PC-3 (cell line): ENCODE data around the gene SRRM1. TPM values are rescaled to one million over a fixed set of nuclear protein-coding genes. Genes with fewer than 3 reads are reported as not detected.

Source experiments
- ATAC-seq: fragments of 200-7000 bp; cut with Tn5 transposase; 2 replicates; pipeline ENCODE4 v1.9.1; 2020; ENCODE audit warnings: mild to moderate bottlenecking, moderate library complexity
- BruUV-seq: library from RNA; stranded (reverse); fragments of 400-500 nt; replicated peaks from 2 replicates; lab custom pipeline; 2021; lab: Mats Ljungman, UMichigan
- CTCF ChIA-PET: fragments of 300-600 bp; sonication (Branson Sonifier 250); formaldehyde crosslinking; loops from one replicate; lab custom pipeline; 2022; ENCODE audit warnings: antibody characterized with exemption; lab: Charles Lee
- POLR2A ChIA-PET: fragments of 300-600 bp; sonication (Branson Sonifier 250); formaldehyde crosslinking; loops from one replicate; lab custom pipeline; 2022; ENCODE audit warnings: antibody characterized with exemption; ENCODE audit not compliant: unreplicated experiment; lab: Charles Lee
- DNase-seq: peaks from one replicate; pipeline ENCODE4 v3.0.0-alpha.2; 2015
- H2AFZ ChIP-seq: fragments of 300-600 bp; sonication (generic); 2 replicates; pipeline ENCODE4 v1.6.0; 2016; ENCODE audit warnings: antibody characterized with exemption, low read length
- H3F3A ChIP-seq: fragments of 300-600 bp; sonication (generic); one replicate; pipeline ENCODE4 v1.6.0; 2017; ENCODE audit warnings: antibody characterized with exemption, low read length, control low read depth, mild to moderate bottlenecking; ENCODE audit not compliant: unreplicated experiment
- H3K27ac ChIP-seq: fragments of 300-600 bp; sonication (generic); 2 replicates; pipeline ENCODE4 v1.5.1; 2016; ENCODE audit warnings: mild to moderate bottlenecking, low read length
- H3K27me3 ChIP-seq: fragments of 300-600 bp; sonication (generic); 2 replicates; pipeline ENCODE4 v1.6.1; 2016; ENCODE audit warnings: low read length, mixed read lengths
- H3K36me3 ChIP-seq: fragments of 300-600 bp; sonication (generic); 2 replicates; pipeline ENCODE4 v1.6.1; 2016; ENCODE audit warnings: low read depth, mixed run types, low read length, mixed read lengths
- H3K4me1 ChIP-seq: fragments of 300-600 bp; sonication (generic); 2 replicates; pipeline ENCODE4 v1.5.1; 2016; ENCODE audit warnings: low read length; ENCODE audit not compliant: insufficient read depth
- H3K4me2 ChIP-seq: fragments of 300-600 bp; sonication (generic); 2 replicates; pipeline ENCODE4 v1.6.0; 2016; ENCODE audit warnings: low read length
- H3K4me3 ChIP-seq: fragments of 300-600 bp; sonication (generic); 2 replicates; pipeline ENCODE4 v1.5.1; 2016; ENCODE audit warnings: mild to moderate bottlenecking, low read length, mixed read lengths
- H3K79me2 ChIP-seq: fragments of 300-600 bp; sonication (generic); 2 replicates; pipeline ENCODE4 v1.6.1; 2017; ENCODE audit warnings: low read length, mixed read lengths
- H3K9ac ChIP-seq: fragments of 300-600 bp; sonication (generic); 2 replicates; pipeline ENCODE4 v1.6.0; 2016; ENCODE audit warnings: mild to moderate bottlenecking, low read length
- H3K9me2 ChIP-seq: fragments of 300-600 bp; sonication (generic); replicated peaks from 2 replicates; pipeline ENCODE4 v1.6.1; 2016; ENCODE audit warnings: mixed run types, low read length, mixed read lengths
- H3K9me3 ChIP-seq: fragments of 300-600 bp; sonication (generic); 2 replicates; pipeline ENCODE4 v1.6.1; 2016; ENCODE audit warnings: low read length, mixed read lengths
- H4K20me1 ChIP-seq: fragments of 300-600 bp; sonication (generic); 2 replicates; pipeline ENCODE4 v1.6.1; 2016; ENCODE audit warnings: low read length, mixed read lengths
- EZH2 ChIP-seq: fragments of 300-600 bp; sonication (generic); IDR thresholded peaks from one replicate; pipeline ENCODE4 v1.6.1; 2017; ENCODE audit warnings: antibody characterized with exemption, mild to moderate bottlenecking, low read length; ENCODE audit not compliant: unreplicated experiment
- EZH2phosphoT487 ChIP-seq: fragments of 300-600 bp; sonication (generic); IDR thresholded peaks from 2 replicates; pipeline ENCODE4 v1.6.1; 2018; ENCODE audit warnings: mild to moderate bottlenecking, antibody characterized with exemption, low read length, borderline replicate concordance
- intact Hi-C: fragments of 100-400 bp; cut with micrococcal nuclease; formaldehyde crosslinking; loops from 2 replicates; pipeline ENCODE4 v1.9.0; 2023
- total RNA-seq: library from RNA; depleted of rRNA; stranded (reverse); fragments of >200 nt; gene quantifications from 2 replicates; pipeline ENCODE4 v1.2.3, GENCODE V29; 2014
- TF ChIP-seq, protein P1 (sequence below): fragments of 300-600 bp; sonication (generic); conservative IDR thresholded peaks from 2 replicates; pipeline ENCODE4 v1.5.1; 2017; ENCODE audit warnings: antibody characterized with exemption, low read depth, mild to moderate bottlenecking, low read length

The SRRM1 gene
- total RNA-seq, 1 experiment from 2014 or later, result 30.7 TPM

DNA sequence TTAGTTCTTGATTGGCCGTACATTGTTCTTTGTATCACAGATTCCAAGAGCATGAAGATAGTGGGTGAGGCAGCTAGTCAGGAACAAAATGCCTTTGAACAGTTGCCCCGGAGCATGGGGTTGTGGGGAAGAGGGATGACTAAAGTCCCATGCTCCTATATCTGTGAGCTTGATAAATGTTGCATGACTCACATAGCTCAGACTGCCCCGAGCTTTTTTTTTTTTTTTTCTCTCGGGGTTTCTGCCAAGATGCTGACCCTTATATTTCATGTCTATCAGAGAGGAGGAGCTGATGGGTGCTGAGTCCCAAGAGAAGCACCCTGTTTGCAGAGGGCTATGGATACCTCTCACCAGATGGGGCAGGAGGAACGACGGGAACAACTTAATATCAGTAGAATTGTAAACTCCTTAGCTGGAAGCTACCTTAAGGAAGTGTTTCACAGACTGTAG lies 40.6 kb downstream of the SRRM1 start:
- ChIA-PET POLR2A (interaction anchor here (0.6 to 0.8 kb wide), 8 partner anchors 12 to 397 kb away, joined by 3 to 12 read pairs (median 6); partner anchors contain the start of gene CLIC4), CTCF (interaction anchor here (0.5 to 1.8 kb wide), 17 partner anchors 15 to 911 kb away, joined by 3 to 28 read pairs (median 4); partner anchors contain the start of gene CLIC4)
- intact Hi-C loops, result no loop called here
- H3K4me3 ChIP-seq, result no peak overlapping the region; the same call in 1 of the 2 replicates
- no peak overlapping the region for H3K9ac ChIP-seq
- H3K36me3 ChIP-seq, result no peaks in the 10 kb centered on the region
- no peaks in the 10 kb centered on the region for H3K27me3 ChIP-seq
- H3K9me3 ChIP-seq, result no peaks in the 10 kb centered on the region
- H3K9me2 ChIP-seq, result no peaks in the 10 kb centered on the region
- BruUV-seq, result no TSS peak
- peak; percentile 90 for ATAC-seq
- H3K27ac ChIP-seq, result peak overlapping the region; percentile 77
- no peaks in the 10 kb centered on the region for H3K79me2 ChIP-seq
- peak; percentile 96 for DNase-seq
- H3K4me2 ChIP-seq, result peak overlapping the region; percentile 61
- H2AFZ ChIP-seq, result peak overlapping the region; percentile 28
- peaks cover 26% of the 10 kb centered on the region for H3K4me1 ChIP-seq
- no peaks in the 10 kb centered on the region for H4K20me1 ChIP-seq
- H3F3A ChIP-seq, result no peaks in the 10 kb centered on the region
- TF ChIP-seq, protein P1, sequence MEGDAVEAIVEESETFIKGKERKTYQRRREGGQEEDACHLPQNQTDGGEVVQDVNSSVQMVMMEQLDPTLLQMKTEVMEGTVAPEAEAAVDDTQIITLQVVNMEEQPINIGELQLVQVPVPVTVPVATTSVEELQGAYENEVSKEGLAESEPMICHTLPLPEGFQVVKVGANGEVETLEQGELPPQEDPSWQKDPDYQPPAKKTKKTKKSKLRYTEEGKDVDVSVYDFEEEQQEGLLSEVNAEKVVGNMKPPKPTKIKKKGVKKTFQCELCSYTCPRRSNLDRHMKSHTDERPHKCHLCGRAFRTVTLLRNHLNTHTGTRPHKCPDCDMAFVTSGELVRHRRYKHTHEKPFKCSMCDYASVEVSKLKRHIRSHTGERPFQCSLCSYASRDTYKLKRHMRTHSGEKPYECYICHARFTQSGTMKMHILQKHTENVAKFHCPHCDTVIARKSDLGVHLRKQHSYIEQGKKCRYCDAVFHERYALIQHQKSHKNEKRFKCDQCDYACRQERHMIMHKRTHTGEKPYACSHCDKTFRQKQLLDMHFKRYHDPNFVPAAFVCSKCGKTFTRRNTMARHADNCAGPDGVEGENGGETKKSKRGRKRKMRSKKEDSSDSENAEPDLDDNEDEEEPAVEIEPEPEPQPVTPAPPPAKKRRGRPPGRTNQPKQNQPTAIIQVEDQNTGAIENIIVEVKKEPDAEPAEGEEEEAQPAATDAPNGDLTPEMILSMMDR, result no peak; the same call in 1 of the 2 replicates
- TF ChIP-seq EZH2phosphoT487 (no peak), EZH2 (no peak)

DNA sequence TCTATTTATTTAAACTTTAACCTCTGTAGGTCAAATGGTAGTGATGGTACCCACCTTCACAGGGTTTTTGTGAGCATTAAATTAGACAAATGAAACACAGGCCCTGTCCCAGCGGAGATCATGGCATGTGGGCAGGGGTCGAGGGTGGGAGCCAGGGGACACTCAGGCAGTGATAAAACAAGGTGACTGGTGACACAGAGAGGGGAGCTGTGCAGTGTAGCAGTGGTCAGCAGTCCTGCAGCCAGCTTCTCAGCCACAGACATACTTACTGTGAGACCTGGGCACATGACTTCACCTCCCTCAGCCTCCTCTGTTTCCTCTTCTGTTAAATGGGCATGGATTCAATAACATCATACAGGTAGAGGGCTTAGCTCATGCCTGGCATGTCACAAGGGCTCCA lies 44.9 kb downstream of the SRRM1 start:
- H3F3A ChIP-seq, result no peaks in the 10 kb centered on the region
- CTCF ChIA-PET, result interaction anchor here (1.0 to 3.0 kb wide), 5 partner anchors 18 to 147 kb away, joined by 3 to 35 read pairs (median 9); partner anchors contain the start of gene CLIC4
- no peaks in the 10 kb centered on the region for H3K9me3 ChIP-seq
- no peak overlapping the region for H3K4me2 ChIP-seq
- no peak overlapping the region for H3K27ac ChIP-seq
- DNase-seq, result no peak
- POLR2A ChIA-PET, result interaction anchor here (0.6 kb wide), 1 partner anchor 143 kb away, joined by 6 read pairs; no protein-coding TSS in a partner anchor
- peaks cover 12% of the 10 kb centered on the region for H3K4me1 ChIP-seq
- BruUV-seq, result no TSS peak
- no peak overlapping the region for H3K4me3 ChIP-seq
- no peaks in the 10 kb centered on the region for H3K36me3 ChIP-seq
- no peaks in the 10 kb centered on the region for H4K20me1 ChIP-seq
- TF ChIP-seq, protein P1, result no peak
- TF ChIP-seq EZH2 (no peak), EZH2phosphoT487 (no peak)
- H3K27me3 ChIP-seq, result no peaks in the 10 kb centered on the region
- ATAC-seq, result no peak
- no peaks in the 10 kb centered on the region for H3K79me2 ChIP-seq
- peak overlapping the region; percentile 18; the same call in 1 of the 2 replicates for H2AFZ ChIP-seq
- no peak overlapping the region for H3K9ac ChIP-seq
- no peaks in the 10 kb centered on the region for H3K9me2 ChIP-seq
- intact Hi-C loops, result loop anchor here (2.0 to 5.0 kb wide), 2 partner anchors 59 to 143 kb away; partner anchors contain the start of gene CLIC4
